HepG2 (cell line): ENCODE data around the gene DACT2. TPM values are rescaled to one million over a fixed set of nuclear protein-coding genes. Genes with fewer than 3 reads are reported as not detected.
A peak's percentile ranks its signal among the peaks of the same experiment; 100 is the strongest.

Experiments
- BORCS8-MEF2B ChIP-seq: sonication (generic); formaldehyde crosslinking; IDR thresholded peaks from 2 replicates; pipeline ENCODE4 v1.8.0; 2022; ENCODE audit warnings: mild to moderate bottlenecking, missing genetic modification reagents
- CBX2 ChIP-seq, 2 experiments: fragments of 200-600 bp in 1 of 2; sonication (generic); formaldehyde crosslinking in 1 of 2; IDR thresholded peaks; 2 replicates each; pipeline versions ENCODE4 v1.7.0 to v1.8.1; 2018 to 2022; ENCODE audit warnings: low read depth in 2 of 2, low read length in 1 of 2, mild to moderate bottlenecking in 1 of 2, missing genetic modification reagents in 1 of 2
- CHD4 ChIP-seq: fragments of 200-600 bp; sonication (generic); IDR thresholded peaks from 2 replicates; pipeline ENCODE4 v1.7.0; 2017; ENCODE audit warnings: mild to moderate bottlenecking, low read length, borderline replicate concordance
- CTCF ChIP-seq: sonication (generic); formaldehyde crosslinking; IDR thresholded peaks from 2 replicates; pipeline ENCODE4 v1.5.0; 2020; ENCODE audit warnings: mild to moderate bottlenecking, missing genetic modification reagents, moderate library complexity
- DMAP1 ChIP-seq: IDR thresholded peaks from 2 replicates; pipeline ENCODE4 v1.6.1; 2016
- DRAP1 ChIP-seq: IDR thresholded peaks from 2 replicates; pipeline ENCODE4 v1.6.1; 2016; ENCODE audit warnings: missing genetic modification reagents, missing compliant biosample characterization
- FOSL2 ChIP-seq: sonication (generic); formaldehyde crosslinking; IDR thresholded peaks from 2 replicates; pipeline ENCODE4 v1.4.0; 2020; ENCODE audit warnings: missing genetic modification reagents
- FOXP1 ChIP-seq, 2 experiments: fragments of 450-650 bp in 1 of 2; IDR thresholded peaks; 2 replicates each; pipeline ENCODE4 v1.6.1; 2017 to 2018; ENCODE audit warnings: antibody characterized with exemption in 1 of 2
- HOXA3 ChIP-seq: sonication (generic); formaldehyde crosslinking; IDR thresholded peaks from 2 replicates; pipeline ENCODE4 v1.5.0; 2020; ENCODE audit warnings: missing genetic modification reagents
- IRF1 ChIP-seq: sonication (generic); formaldehyde crosslinking; IDR thresholded peaks from 2 replicates; pipeline ENCODE4 v1.4.0; 2020; ENCODE audit warnings: low read depth, mild to moderate bottlenecking, missing genetic modification reagents
- KDM1A ChIP-seq: IDR thresholded peaks from 2 replicates; pipeline ENCODE4 v1.6.1; 2016; ENCODE audit warnings: missing compliant biosample characterization
- KLF16 ChIP-seq, 2 experiments: sonication (generic) in 1 of 2; formaldehyde crosslinking in 1 of 2; IDR thresholded peaks; 2 replicates each; pipeline versions ENCODE4 v1.6.1 to v1.8.0; 2016 to 2023; ENCODE audit warnings: missing genetic modification reagents in 2 of 2, missing compliant biosample characterization in 1 of 2
- LBX2 ChIP-seq: sonication (generic); formaldehyde crosslinking; IDR thresholded peaks from 2 replicates; pipeline ENCODE4 v1.5.0; 2020; ENCODE audit warnings: missing genetic modification reagents, mild to moderate bottlenecking, borderline replicate concordance
- NBN ChIP-seq: fragments of 450-650 bp; conservative IDR thresholded peaks from 2 replicates; pipeline ENCODE4 v1.6.1; 2017
- NCOR1 ChIP-seq: fragments of 200-600 bp; sonication (generic); IDR thresholded peaks from 2 replicates; pipeline ENCODE4 v1.7.0; 2017; ENCODE audit warnings: antibody characterized with exemption, low read length, borderline replicate concordance
- NFE2L2 ChIP-seq: fragments of 150-350 bp; IDR thresholded peaks from 2 replicates; pipeline ENCODE4 v1.6.1; 2014; ENCODE audit warnings: low read length
- POLR2A ChIP-seq, 2 experiments: IDR thresholded peaks; 2 replicates each; pipeline ENCODE4 v1.6.1; 2011; ENCODE audit warnings: low read depth in 2 of 2, low read length in 2 of 2, mild to moderate bottlenecking in 1 of 2, moderate library complexity in 1 of 2; ENCODE audit not compliant: insufficient read depth in 1 of 2
- RARA ChIP-seq: IDR thresholded peaks from 2 replicates; pipeline ENCODE4 v1.6.1; 2016; ENCODE audit warnings: missing genetic modification reagents, missing compliant biosample characterization
- SALL1 ChIP-seq: sonication (generic); formaldehyde crosslinking; IDR thresholded peaks from 2 replicates; pipeline ENCODE4 v1.8.0; 2022; ENCODE audit warnings: mild to moderate bottlenecking, missing genetic modification reagents
- SIN3B ChIP-seq: fragments of 150-350 bp; IDR thresholded peaks from 2 replicates; pipeline ENCODE4 v1.6.1; 2014; ENCODE audit warnings: low read length
- ZBTB25 ChIP-seq: IDR thresholded peaks from 2 replicates; pipeline ENCODE4 v1.6.1; 2018; ENCODE audit warnings: missing genetic modification reagents
- ZFP90 ChIP-seq: sonication (generic); formaldehyde crosslinking; IDR thresholded peaks from 2 replicates; pipeline ENCODE4 v1.8.0; 2022; ENCODE audit warnings: missing genetic modification reagents, mild to moderate bottlenecking, inconsistent platforms, borderline replicate concordance
- ZNF205 ChIP-seq: IDR thresholded peaks from 2 replicates; pipeline ENCODE4 v1.6.1; 2018; ENCODE audit warnings: missing biosample characterization, missing genetic modification reagents
- ZNF282 ChIP-seq: fragments of 450-650 bp; IDR thresholded peaks from 2 replicates; pipeline ENCODE4 v1.6.1; 2018; ENCODE audit not compliant: partially characterized antibody
- ZNF292 ChIP-seq: sonication (generic); formaldehyde crosslinking; IDR thresholded peaks from 2 replicates; pipeline ENCODE4 v1.8.1; 2022; ENCODE audit warnings: mild to moderate bottlenecking, low read depth, missing genetic modification reagents, borderline replicate concordance
- ZNF550 ChIP-seq: sonication (generic); formaldehyde crosslinking; IDR thresholded peaks from 2 replicates; pipeline ENCODE4 v1.4.0; 2020; ENCODE audit warnings: mild to moderate bottlenecking, missing genetic modification reagents, borderline replicate concordance
- ZNF562 ChIP-seq: sonication (generic); formaldehyde crosslinking; IDR thresholded peaks from 2 replicates; pipeline ENCODE4 v1.8.0; 2022; ENCODE audit warnings: missing genetic modification reagents, borderline replicate concordance
- ZNF619 ChIP-seq: sonication (generic); formaldehyde crosslinking; IDR thresholded peaks from 2 replicates; pipeline ENCODE4 v1.4.0; 2020; ENCODE audit warnings: mild to moderate bottlenecking, missing genetic modification reagents
- polyA plus RNA-seq, 8 experiments: library from polyadenylated mRNA; depleted of rRNA in 3 of 8; stranded (reverse) in 7 of 8; unstranded in 1 of 8; fragments of >200 nt; fragmentation: Illumina TruSeq in 4 of 8; extraction: Trizol in 4 of 8; gene quantifications; 2 replicates each; pipeline versions ENCODE4 v1.2.1 to v1.2.3, GENCODE V29; 2011 to 2016; ENCODE audit warnings: low read depth in 4 of 8, missing spikeins in 1 of 8, mixed read lengths in 1 of 8; ENCODE audit not compliant: insufficient read depth in 1 of 8
- total RNA-seq, 5 experiments: library from RNA; depleted of rRNA; stranded (reverse); fragments of >200 nt; fragmentation: Illumina TruSeq; extraction: Trizol; gene quantifications; 2 replicates each; pipeline ENCODE4 v1.2.3, GENCODE V29; 2016; ENCODE audit warnings: low read depth in 1 of 5

The DACT2 gene
- total and polyA plus RNA-seq, 2 of the 13 experiments (the other 11 are each of a cell fraction or from before 2014, with no cell fraction given) = 0.15 TPM; not detected in 1

GRCh38 chr6:168331058-168331457 is 11.5 kb upstream of the DACT2 start (continued):
- TF ChIP-seq ZBTB25 (CRISPR knock-in tag) = 0 out of 2 replicates have a peak, but pooled peaks have one; percentile 30
- TF ChIP-seq DRAP1 = 0 out of 2 replicates have a peak, but pooled peaks have one; percentile 29
- TF ChIP-seq ZNF282 = no peak
- no peak for TF ChIP-seq POLR2A (IDR thresholded peaks at IDR 0.05; ENCODE audit: insufficient read depth in 1 of 2, low read depth in 2 of 2, low read length in 2 of 2)
- peak; percentile 53 for TF ChIP-seq SALL1
- TF ChIP-seq CTCF (CRISPR knock-in tag) = no peak
- no peak for TF ChIP-seq BORCS8-MEF2B
- TF ChIP-seq HOXA3 (CRISPR knock-in tag) = no peak
- no peak for TF ChIP-seq CBX2 (IDR thresholded peaks at IDR 0.05; ENCODE audit: low read depth, low read length)
- TF ChIP-seq CBX2 (CRISPR knock-in tag; IDR thresholded peaks at IDR 0.05; ENCODE audit: low read depth) = no peak
- TF ChIP-seq KDM1A (CRISPR knock-in tag) = 0 out of 2 replicates have a peak, but pooled peaks have one; percentile 46
- no peak for TF ChIP-seq ZNF292
- TF ChIP-seq LBX2 (CRISPR knock-in tag) = no peak
- TF ChIP-seq NFE2L2 = no peak
- peak; percentile 47; the same call in 1 of the 2 replicates for TF ChIP-seq FOSL2 (CRISPR knock-in tag)
- peak; percentile 50; the same call in 1 of the 2 replicates for TF ChIP-seq NCOR1
- TF ChIP-seq ZNF619 = no peak
- TF ChIP-seq KLF16 (CRISPR knock-in tag; IDR thresholded peaks at IDR 0.05) = no peak
- TF ChIP-seq SIN3B = no peak
- no peak for TF ChIP-seq CHD4
- peak; percentile 69; the same call in 1 of the 2 replicates for TF ChIP-seq ZFP90 (CRISPR knock-in tag)
- peak; percentile 50; the same call in 1 of the 2 replicates for TF ChIP-seq RARA (CRISPR knock-in tag)
- TF ChIP-seq IRF1 (CRISPR knock-in tag) = no peak
- no peak for TF ChIP-seq ZNF205
- TF ChIP-seq NBN = no peak
- no peak for TF ChIP-seq ZNF562 (CRISPR knock-in tag)
- TF ChIP-seq FOXP1 (IDR thresholded peaks at IDR 0.05) = no peak
- TF ChIP-seq FOXP1 (CRISPR knock-in tag; IDR thresholded peaks at IDR 0.05) = peak; percentile 31; the same call in 1 of the 2 replicates
- no peak for TF ChIP-seq ZNF550 (CRISPR knock-in tag)
- no peak for TF ChIP-seq DMAP1 (CRISPR knock-in tag)
